ENCODE data around the gene DOCK4.

DOCK4 gene

DNA sequence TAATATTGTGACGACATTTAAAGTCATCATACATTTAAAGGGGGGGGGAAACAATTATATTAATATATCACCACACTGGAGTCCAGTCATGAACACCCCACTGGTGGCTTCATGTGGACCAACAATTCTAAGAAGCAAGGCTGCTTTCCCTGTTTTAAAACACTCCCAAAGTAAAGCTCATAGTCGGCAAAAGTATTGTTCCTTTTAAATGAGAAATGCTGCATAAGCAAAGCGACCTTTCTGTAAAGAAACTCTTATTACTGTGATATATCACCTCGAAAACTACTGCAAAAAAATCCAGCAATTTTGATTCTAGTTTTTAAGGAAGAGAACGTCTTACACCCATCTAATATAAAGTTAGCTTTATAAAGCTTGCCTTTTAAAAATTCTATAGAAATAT, 112.8 kb downstream of the DOCK4 start:
- H3K4me3 ChIP-seq (ENCODE audit: insufficient read depth, low read length, poor library complexity, severe bottlenecking), result no peak overlapping the region
- H3K36me3 ChIP-seq (ENCODE audit: low read length), result no peaks in the 10 kb centered on the region
- H4K20me1 ChIP-seq (ENCODE audit: low read depth, low read length), result no peaks in the 10 kb centered on the region
- no peak overlapping the region for H3K9ac ChIP-seq (ENCODE audit: low read length)
- no peaks in the 10 kb centered on the region for H3K79me2 ChIP-seq (ENCODE audit: insufficient read depth, low read length)
- no peak overlapping the region for H3K27ac ChIP-seq (ENCODE audit: low read depth, low read length)
- no peaks in the 10 kb centered on the region for H3F3A ChIP-seq (ENCODE audit: insufficient read depth)
- H3K9me3 ChIP-seq (ENCODE audit: insufficient read depth, low read length), result no peaks in the 10 kb centered on the region
- H3K4me2 ChIP-seq (ENCODE audit: low read depth, low read length, poor library complexity, severe bottlenecking), result no peak overlapping the region
- H2AFZ ChIP-seq (ENCODE audit: low read depth, low read length, severe bottlenecking), result no peak overlapping the region
- TF ChIP-seq, protein P1, sequence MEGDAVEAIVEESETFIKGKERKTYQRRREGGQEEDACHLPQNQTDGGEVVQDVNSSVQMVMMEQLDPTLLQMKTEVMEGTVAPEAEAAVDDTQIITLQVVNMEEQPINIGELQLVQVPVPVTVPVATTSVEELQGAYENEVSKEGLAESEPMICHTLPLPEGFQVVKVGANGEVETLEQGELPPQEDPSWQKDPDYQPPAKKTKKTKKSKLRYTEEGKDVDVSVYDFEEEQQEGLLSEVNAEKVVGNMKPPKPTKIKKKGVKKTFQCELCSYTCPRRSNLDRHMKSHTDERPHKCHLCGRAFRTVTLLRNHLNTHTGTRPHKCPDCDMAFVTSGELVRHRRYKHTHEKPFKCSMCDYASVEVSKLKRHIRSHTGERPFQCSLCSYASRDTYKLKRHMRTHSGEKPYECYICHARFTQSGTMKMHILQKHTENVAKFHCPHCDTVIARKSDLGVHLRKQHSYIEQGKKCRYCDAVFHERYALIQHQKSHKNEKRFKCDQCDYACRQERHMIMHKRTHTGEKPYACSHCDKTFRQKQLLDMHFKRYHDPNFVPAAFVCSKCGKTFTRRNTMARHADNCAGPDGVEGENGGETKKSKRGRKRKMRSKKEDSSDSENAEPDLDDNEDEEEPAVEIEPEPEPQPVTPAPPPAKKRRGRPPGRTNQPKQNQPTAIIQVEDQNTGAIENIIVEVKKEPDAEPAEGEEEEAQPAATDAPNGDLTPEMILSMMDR (IDR thresholded peaks at IDR 0.05; ENCODE audit: insufficient read depth, low read length, poor library complexity, severe bottlenecking), result no peak
- no peak for TF ChIP-seq EZH2phosphoT487 (conservative IDR thresholded peaks at IDR 0.05; ENCODE audit: low read length)
- no peaks in the 10 kb centered on the region for H3K27me3 ChIP-seq (ENCODE audit: low read length)
- H3K9me2 ChIP-seq (replicated peaks; ENCODE audit: insufficient read depth, low read length), result no peaks in the 10 kb centered on the region

DNA sequence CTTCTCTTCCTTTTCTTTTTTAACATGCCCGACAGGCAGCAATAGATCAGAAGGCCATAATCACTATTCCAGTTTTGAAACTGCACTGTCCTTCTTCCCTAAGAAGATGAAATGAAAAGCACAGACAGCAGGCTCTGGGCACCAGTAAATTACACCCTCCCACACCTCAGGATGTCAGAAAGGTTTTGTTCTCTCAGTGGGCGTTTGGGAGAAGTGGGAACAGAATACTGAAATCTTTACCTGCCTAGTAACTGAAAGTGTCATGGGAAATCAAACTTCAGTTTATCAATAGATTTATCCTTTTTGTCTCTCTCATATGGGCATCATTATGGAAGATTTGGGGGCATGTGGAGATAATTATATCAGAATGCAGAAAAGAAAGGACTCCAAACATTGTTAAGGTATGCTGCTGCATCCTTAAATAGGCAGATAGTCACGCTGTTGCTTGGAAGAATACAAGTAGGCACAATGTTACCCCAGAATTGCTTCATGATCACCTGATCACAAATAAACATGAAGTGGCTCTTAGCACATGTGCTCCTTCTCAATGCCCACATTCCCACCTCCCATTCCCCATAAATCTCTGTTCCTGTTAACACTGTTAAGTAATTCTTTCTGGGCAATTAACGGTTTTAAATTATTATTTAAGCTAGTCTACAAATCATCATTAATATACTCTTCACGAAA, 113.3 kb downstream of the DOCK4 start:
- no peaks in the 10 kb centered on the region for H4K20me1 ChIP-seq (ENCODE audit: low read depth, low read length)
- no peak overlapping the region for H3K4me2 ChIP-seq (ENCODE audit: low read depth, low read length, poor library complexity, severe bottlenecking)
- no peaks in the 10 kb centered on the region for H3K36me3 ChIP-seq (ENCODE audit: low read length)
- no peak overlapping the region for H2AFZ ChIP-seq (ENCODE audit: low read depth, low read length, severe bottlenecking)
- H3K9ac ChIP-seq (ENCODE audit: low read length), result no peak overlapping the region
- H3K9me3 ChIP-seq (ENCODE audit: insufficient read depth, low read length), result no peaks in the 10 kb centered on the region
- no peak overlapping the region for H3K27ac ChIP-seq (ENCODE audit: low read depth, low read length)
- H3K4me3 ChIP-seq (ENCODE audit: insufficient read depth, low read length, poor library complexity, severe bottlenecking), result no peak overlapping the region
- no peaks in the 10 kb centered on the region for H3K9me2 ChIP-seq (replicated peaks; ENCODE audit: insufficient read depth, low read length)
- TF ChIP-seq, protein P1 (IDR thresholded peaks at IDR 0.05; ENCODE audit: insufficient read depth, low read length, poor library complexity, severe bottlenecking), result no peak
- no peak for TF ChIP-seq EZH2phosphoT487 (conservative IDR thresholded peaks at IDR 0.05; ENCODE audit: low read length)
- H3F3A ChIP-seq (ENCODE audit: insufficient read depth), result no peaks in the 10 kb centered on the region
- no peaks in the 10 kb centered on the region for H3K79me2 ChIP-seq (ENCODE audit: insufficient read depth, low read length)
- H3K27me3 ChIP-seq (ENCODE audit: low read length), result no peaks in the 10 kb centered on the region

GRCh38 chr7:112092306-112092705, 113.9 kb downstream of the DOCK4 start:
- no peak overlapping the region for H3K4me2 ChIP-seq (ENCODE audit: low read depth, low read length, poor library complexity, severe bottlenecking)
- H3F3A ChIP-seq (ENCODE audit: insufficient read depth), result no peaks in the 10 kb centered on the region
- H3K9ac ChIP-seq (ENCODE audit: low read length), result no peak overlapping the region

DNA sequence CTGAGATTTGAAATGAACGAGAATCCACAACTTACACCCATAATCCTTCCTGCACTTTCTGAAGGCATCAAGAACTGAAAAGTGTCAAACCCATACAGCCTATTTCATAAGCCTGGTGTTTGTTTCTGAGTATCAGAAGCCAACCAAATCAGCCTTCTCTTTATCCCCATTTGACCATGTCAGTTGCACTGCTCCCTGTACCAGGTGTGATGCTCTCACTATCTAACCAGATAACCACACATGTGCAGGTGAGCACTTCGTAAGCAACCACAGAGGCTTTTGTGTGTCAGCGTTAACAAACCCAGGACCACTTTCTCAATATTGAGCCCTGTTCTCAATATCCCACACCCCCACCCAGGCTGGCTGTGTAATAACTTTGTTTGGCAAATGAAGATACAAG, 114.4 kb downstream of the DOCK4 start:
- Histone ChIP-seq H3K4me2 (ENCODE audit: low read depth, low read length, poor library complexity, severe bottlenecking) (no peak overlapping the region), H3K9me3 (ENCODE audit: insufficient read depth, low read length) (no peaks in the 10 kb centered on the region), H3K9ac (ENCODE audit: low read length) (no peak overlapping the region), H3F3A (ENCODE audit: insufficient read depth) (no peaks in the 10 kb centered on the region), H3K27ac (ENCODE audit: low read depth, low read length) (no peak overlapping the region), H3K79me2 (ENCODE audit: insufficient read depth, low read length) (no peaks in the 10 kb centered on the region), H3K27me3 (ENCODE audit: low read length) (no peaks in the 10 kb centered on the region), H3K4me3 (ENCODE audit: insufficient read depth, low read length, poor library complexity, severe bottlenecking) (no peak overlapping the region), H4K20me1 (ENCODE audit: low read depth, low read length) (no peaks in the 10 kb centered on the region), H3K9me2 (replicated peaks; ENCODE audit: insufficient read depth, low read length) (no peaks in the 10 kb centered on the region), H3K36me3 (ENCODE audit: low read length) (no peaks in the 10 kb centered on the region), H2AFZ (ENCODE audit: low read depth, low read length, severe bottlenecking) (no peak overlapping the region)
- TF ChIP-seq, protein P1 (IDR thresholded peaks at IDR 0.05; ENCODE audit: insufficient read depth, low read length, poor library complexity, severe bottlenecking), result no peak
- no peak for TF ChIP-seq EZH2phosphoT487 (conservative IDR thresholded peaks at IDR 0.05; ENCODE audit: low read length)

More at GRCh38 chr7:112092306-112092705, 113.9 kb downstream of the DOCK4 start:
- H3K9me3 ChIP-seq (ENCODE audit: insufficient read depth, low read length), result no peaks in the 10 kb centered on the region
- H3K27me3 ChIP-seq (ENCODE audit: low read length), result no peaks in the 10 kb centered on the region
- no peaks in the 10 kb centered on the region for H4K20me1 ChIP-seq (ENCODE audit: low read depth, low read length)
- no peaks in the 10 kb centered on the region for H3K9me2 ChIP-seq (replicated peaks; ENCODE audit: insufficient read depth, low read length)
- no peak overlapping the region for H3K4me3 ChIP-seq (ENCODE audit: insufficient read depth, low read length, poor library complexity, severe bottlenecking)
- no peaks in the 10 kb centered on the region for H3K36me3 ChIP-seq (ENCODE audit: low read length)
- no peak overlapping the region for H3K27ac ChIP-seq (ENCODE audit: low read depth, low read length)
- no peak overlapping the region for H2AFZ ChIP-seq (ENCODE audit: low read depth, low read length, severe bottlenecking)
- no peaks in the 10 kb centered on the region for H3K79me2 ChIP-seq (ENCODE audit: insufficient read depth, low read length)
- TF ChIP-seq EZH2phosphoT487 (conservative IDR thresholded peaks at IDR 0.05; ENCODE audit: low read length), result no peak
